Transverse colon (tissue), 4 donors: ENCODE data around the gene SYPL1. TPM values are rescaled to one million over a fixed set of nuclear protein-coding genes. Genes with fewer than 3 reads are reported as not detected.

Experiments used
- DNase-seq: peaks from one replicate; pipeline ENCODE4 v3.0.0-alpha.2; 2019
- H3K27ac ChIP-seq, 4 donors: fragments of 200-600 bp; sonication (generic); 2 replicates each; pipeline ENCODE4 v1.5.1; 2016 to 2018; ENCODE audit warnings: inconsistent platforms in 4 of 4
- H3K27me3 ChIP-seq: fragments of 200-600 bp; sonication (generic); 2 replicates; pipeline ENCODE4 v1.5.1; 2017; ENCODE audit warnings: inconsistent platforms
- H3K36me3 ChIP-seq, 4 donors: fragments of 200-600 bp; sonication (generic); 2 replicates each; pipeline ENCODE4 v1.5.1; 2017 to 2019; ENCODE audit warnings: inconsistent platforms in 4 of 4
- H3K4me1 ChIP-seq, 4 donors: fragments of 200-600 bp; sonication (generic); 2 replicates each; pipeline ENCODE4 v1.5.1; 2017 to 2020; ENCODE audit warnings: inconsistent platforms in 4 of 4
- H3K4me3 ChIP-seq, 4 donors: fragments of 200-600 bp; sonication (generic); 1 replicate in 1 of 4; 2 replicates in 3 of 4; pipeline versions ENCODE4 v1.5.1 to v1.6.1; 2017 to 2019; ENCODE audit warnings: inconsistent platforms in 4 of 4
- H3K9me3 ChIP-seq, 2 donors: fragments of 200-600 bp; sonication (generic); 2 replicates each; pipeline ENCODE4 v1.5.1; 2017 to 2019; ENCODE audit warnings: inconsistent platforms in 2 of 2
- CTCF ChIP-seq, 5 experiments: fragments of 200-600 bp in 3 of 5; fragments of 450-650 bp in 2 of 5; sonication (generic) in 3 of 5; IDR thresholded peaks; 1 replicate in 2 of 5; 2 replicates in 3 of 5; pipeline ENCODE4 v1.5.1; 2016 to 2017; ENCODE audit warnings: antibody characterized with exemption in 5 of 5, inconsistent platforms in 3 of 5, mild to moderate bottlenecking in 2 of 5, moderate library complexity in 1 of 5
- EP300 ChIP-seq: sonication (generic); formaldehyde crosslinking; IDR thresholded peaks from one replicate; pipeline ENCODE4 v1.6.1; 2017; ENCODE audit warnings: antibody characterized with exemption, low read depth
- POLR2A ChIP-seq: fragments of 450-650 bp; IDR thresholded peaks from one replicate; pipeline ENCODE4 v1.6.1; 2016; ENCODE audit warnings: antibody characterized with exemption, mild to moderate bottlenecking, moderate library complexity
- POLR2AphosphoS5 ChIP-seq, 3 donors: sonication (generic); formaldehyde crosslinking; IDR thresholded peaks; one replicate each; pipeline ENCODE4 v1.6.1; 2016; ENCODE audit warnings: antibody characterized with exemption in 3 of 3
- WGBS, 2 donors: methylation state at CpG; one replicate each; pipeline ENCODE4 v1.1.5; 2018; ENCODE audit warnings: low coverage in 1 of 2; 5-methylcytosine and 5-hydroxymethylcytosine counted together
- in situ Hi-C, 4 donors: fragments of 200-750 bp; cut with MboI; loops; one replicate each; pipeline versions ENCODE4 v1.15.0 to v1.15.1; 2017; ENCODE audit warnings: low sequenced_read_pairs in 3 of 4, low pct_ligation_motif_present in 1 of 4, low pct_unique_long_range_greater_than_20kb in 1 of 4
- intact Hi-C: fragments of 100-400 bp; cut with DNase I; formaldehyde crosslinking; loops from one replicate; pipeline ENCODE4 v1.15.1; 2023; ENCODE audit warnings: low total_unique reads
- total RNA-seq, 4 donors: library from RNA; depleted of rRNA; stranded (reverse); fragments of >200 nt; gene quantifications; one replicate each; pipeline ENCODE4 v1.1.0, GENCODE V29; 2016

The SYPL1 gene
- total RNA-seq, 4 donors from 2014 or later: 36.7 to 81.8 (median 59.5) TPM

GRCh38 chr7:106098889-106099288 lies 13.2 kb downstream of the SYPL1 start:
- intact Hi-C loops (no loop called here), in situ Hi-C loops (no loop called here)

GRCh38 chr7:106095634-106096033 lies 16.5 kb downstream of the SYPL1 start:
- Histone ChIP-seq H3K4me3 (no peak overlapping the region), H3K36me3 (peaks cover 0 to 60% (median 13%) of the 10 kb centered on the region in 4 donors), H3K4me1 (peaks cover 2 to 13% (median 5%) of the 10 kb centered on the region in 4 donors), H3K9me3 (no peaks in the 10 kb centered on the region), H3K27me3 (no peaks in the 10 kb centered on the region), H3K27ac (no peak overlapping the region)
- in situ Hi-C loops: no loop called here
- WGBS, 2 donors: 65 to 85% methylated on average over 1 of the region's 1 CpG
- intact Hi-C loops: no loop called here
- no peak for DNase-seq
- no peak for TF ChIP-seq POLR2A
- no peak for TF ChIP-seq EP300
- TF ChIP-seq CTCF (IDR thresholded peaks at IDR 0.05): no peak
- no peak for TF ChIP-seq POLR2AphosphoS5 (IDR thresholded peaks at IDR 0.05)

More at GRCh38 chr7:106098889-106099288, 13.2 kb downstream of the SYPL1 start:
- Histone ChIP-seq H3K27me3 (no peaks in the 10 kb centered on the region), H3K36me3 (peaks cover 0 to 34% (median 5%) of the 10 kb centered on the region in 4 donors), H3K27ac (no peak overlapping the region), H3K9me3 (no peaks in the 10 kb centered on the region), H3K4me1 (peaks cover 6 to 33% (median 13%) of the 10 kb centered on the region in 4 donors), H3K4me3 (no peak overlapping the region)
- TF ChIP-seq POLR2AphosphoS5 (IDR thresholded peaks at IDR 0.05): no peak
- no peak for TF ChIP-seq EP300
- DNase-seq: no peak

- 86 to 93% methylated on average over 3 of the region's 3 CpGs for WGBS, 2 donors
- in situ Hi-C loops (no loop called here), intact Hi-C loops (no loop called here)
- peaks cover 0 to 67% (median 13%) of the 10 kb centered on the region in 4 donors for H3K36me3 ChIP-seq
- H3K4me1 ChIP-seq: peaks cover 0 to 9% (median 0%) of the 10 kb centered on the region in 4 donors
- DNase-seq: no peak
- TF ChIP-seq POLR2AphosphoS5 (IDR thresholded peaks at IDR 0.05) (no peak), POLR2A (no peak), CTCF (IDR thresholded peaks at IDR 0.05) (no peak), EP300 (no peak)
- no peak overlapping the region for H3K27ac ChIP-seq
- H3K9me3 ChIP-seq: no peaks in the 10 kb centered on the region
- no peak overlapping the region for H3K4me3 ChIP-seq
- no peaks in the 10 kb centered on the region for H3K27me3 ChIP-seq
Measured at GRCh38 chr7:106094780-106095179, 17.3 kb downstream of the SYPL1 start.

- intact Hi-C loops (no loop called here), in situ Hi-C loops (no loop called here)
- no peak for DNase-seq
- peaks cover 0 to 68% (median 14%) of the 10 kb centered on the region in 4 donors for H3K36me3 ChIP-seq
- H3K4me3 ChIP-seq: no peak overlapping the region
- no peaks in the 10 kb centered on the region for H3K9me3 ChIP-seq
- no peak for TF ChIP-seq POLR2A
- TF ChIP-seq EP300: no peak
- no peak for TF ChIP-seq CTCF (IDR thresholded peaks at IDR 0.05)
- TF ChIP-seq POLR2AphosphoS5 (IDR thresholded peaks at IDR 0.05): no peak
- peaks cover 0 to 3% (median 0%) of the 10 kb centered on the region in 4 donors for H3K4me1 ChIP-seq
- H3K27ac ChIP-seq: no peak overlapping the region
- WGBS, 2 donors: 86 to 89% methylated on average over 1 of the region's 1 CpG
- H3K27me3 ChIP-seq: no peaks in the 10 kb centered on the region
Measured at GRCh38 chr7:106092204-106092603, 19.9 kb downstream of the SYPL1 start.

- Histone ChIP-seq H3K27me3 (no peaks in the 10 kb centered on the region), H3K36me3 (peaks cover 0 to 43% (median 9%) of the 10 kb centered on the region in 4 donors), H3K4me1 (peaks cover 0 to 3% (median 0%) of the 10 kb centered on the region in 4 donors), H3K27ac (no peak overlapping the region), H3K9me3 (no peaks in the 10 kb centered on the region), H3K4me3 (no peak overlapping the region)
- in situ Hi-C loops (no loop called here), intact Hi-C loops (no loop called here)
- TF ChIP-seq POLR2AphosphoS5 (IDR thresholded peaks at IDR 0.05) (no peak), POLR2A (no peak), CTCF (IDR thresholded peaks at IDR 0.05) (no peak)
- WGBS, 2 donors: 59 to 84% methylated on average over 4 of the region's 4 CpGs
- DNase-seq: no peak
Measured at GRCh38 chr7:106089647-106090046, 22.5 kb downstream of the SYPL1 start.
